Endothelial cell (in vitro differentiated cells): ENCODE measurements around the gene PDLIM1. TPM values are rescaled to one million over a fixed set of nuclear protein-coding genes. Genes with fewer than 3 reads are reported as not detected.

Experiments
- DNase-seq: peaks from one replicate; pipeline ENCODE4 v3.0.0; 2021; ENCODE audit warnings: low spot score
- H3K27ac Mint-ChIP-seq: one replicate; pipeline ENCODE4 v1.8.0; 2021; ENCODE audit warnings: mixed read lengths, inconsistent platforms; ENCODE audit not compliant: unreplicated experiment
- H3K27me3 Mint-ChIP-seq: one replicate; pipeline ENCODE4 v1.8.0; 2021; ENCODE audit warnings: mild to moderate bottlenecking, moderate library complexity, mixed read lengths, inconsistent platforms; ENCODE audit not compliant: unreplicated experiment
- H3K36me3 Mint-ChIP-seq: one replicate; pipeline ENCODE4 v1.8.0; 2021; ENCODE audit warnings: mild to moderate bottlenecking, low read depth, mixed read lengths, inconsistent platforms; ENCODE audit not compliant: unreplicated experiment
- H3K4me1 Mint-ChIP-seq: one replicate; pipeline ENCODE4 v1.8.0; 2021; ENCODE audit warnings: mild to moderate bottlenecking, mixed read lengths, inconsistent platforms; ENCODE audit not compliant: unreplicated experiment
- H3K4me3 Mint-ChIP-seq: one replicate; pipeline ENCODE4 v1.8.0; 2021; ENCODE audit warnings: mild to moderate bottlenecking, mixed read lengths, inconsistent platforms; ENCODE audit not compliant: unreplicated experiment
- H3K9me3 Mint-ChIP-seq: one replicate; pipeline ENCODE4 v1.8.0; 2021; ENCODE audit warnings: mixed read lengths, inconsistent platforms; ENCODE audit not compliant: unreplicated experiment
- CTCF ChIP-seq: fragments of 200-600 bp; sonication (generic); IDR thresholded peaks from one replicate; pipeline ENCODE4 v1.5.0; 2021; ENCODE audit warnings: antibody characterized with exemption; ENCODE audit not compliant: unreplicated experiment
- total RNA-seq: library from RNA; stranded (reverse); fragmentation: NEBNext Ultra II Directional; extraction: Animal tissue kit (Norgen Biotek cat#: 25700); gene quantifications from one replicate; pipeline ENCODE4 v1.2.1, GENCODE V29; 2021; ENCODE audit not compliant: unreplicated experiment

The PDLIM1 gene
- total RNA-seq, 1 donor from 2014 or later = 125 TPM

- Mint-ChIP-seq H3K4me1 (peaks cover 4% of the 10 kb centered on the region), H3K27me3 (peaks cover 2% of the 10 kb centered on the region), H3K9me3 (no peaks in the 10 kb centered on the region), H3K36me3 (peaks cover 52% of the 10 kb centered on the region), H3K4me3 (no peak overlapping the region), H3K27ac (no peak overlapping the region)
- no peak for DNase-seq
- no peak for TF ChIP-seq CTCF
Measured at GRCh38 chr10:95335933-95336699, 45.3 kb upstream of the PDLIM1 start.

- Mint-ChIP-seq H3K27ac (peak overlapping the region; percentile 58), H3K9me3 (no peaks in the 10 kb centered on the region), H3K27me3 (peaks cover 2% of the 10 kb centered on the region), H3K36me3 (peaks cover 64% of the 10 kb centered on the region), H3K4me1 (peaks cover 4% of the 10 kb centered on the region), H3K4me3 (no peak overlapping the region)
- TF ChIP-seq CTCF = no peak
- no peak for DNase-seq
Measured at GRCh38 chr10:95334805-95335144, 44.0 kb upstream of the PDLIM1 start.

GRCh38 chr10:95333997-95334804, 43.4 kb upstream of the PDLIM1 start:
- Mint-ChIP-seq H3K27ac (peak overlapping the region; percentile 58), H3K9me3 (no peaks in the 10 kb centered on the region), H3K4me3 (no peak overlapping the region), H3K36me3 (peaks cover 67% of the 10 kb centered on the region), H3K4me1 (peaks cover 4% of the 10 kb centered on the region), H3K27me3 (peaks cover 2% of the 10 kb centered on the region)
- DNase-seq = no peak
- TF ChIP-seq CTCF = no peak

GRCh38 chr10:95332666-95333249, 42.0 kb upstream of the PDLIM1 start:
- Mint-ChIP-seq H3K27me3 (peaks cover 5% of the 10 kb centered on the region), H3K36me3 (peaks cover 65% of the 10 kb centered on the region), H3K9me3 (no peaks in the 10 kb centered on the region), H3K4me1 (peaks cover 5% of the 10 kb centered on the region), H3K4me3 (no peak overlapping the region), H3K27ac (no peak overlapping the region)
- no peak for DNase-seq
- TF ChIP-seq CTCF = no peak
